Activated T-cell treated with anti-CD3 and anti-CD28 coated beads for 48 hours (primary cell): ENCODE results near the gene PPP3CB.
"Not testable (repeated sequence)": the region's sequence is repeated elsewhere in the genome, so short reads cannot be mapped to it uniquely, and the experiment has no call there.

Source experiments
- DNase-seq: peaks from one replicate; pipeline ENCODE4 v3.0.0-alpha.2; 2020; ENCODE audit warnings: low read depth

The PPP3CB gene

DNA sequence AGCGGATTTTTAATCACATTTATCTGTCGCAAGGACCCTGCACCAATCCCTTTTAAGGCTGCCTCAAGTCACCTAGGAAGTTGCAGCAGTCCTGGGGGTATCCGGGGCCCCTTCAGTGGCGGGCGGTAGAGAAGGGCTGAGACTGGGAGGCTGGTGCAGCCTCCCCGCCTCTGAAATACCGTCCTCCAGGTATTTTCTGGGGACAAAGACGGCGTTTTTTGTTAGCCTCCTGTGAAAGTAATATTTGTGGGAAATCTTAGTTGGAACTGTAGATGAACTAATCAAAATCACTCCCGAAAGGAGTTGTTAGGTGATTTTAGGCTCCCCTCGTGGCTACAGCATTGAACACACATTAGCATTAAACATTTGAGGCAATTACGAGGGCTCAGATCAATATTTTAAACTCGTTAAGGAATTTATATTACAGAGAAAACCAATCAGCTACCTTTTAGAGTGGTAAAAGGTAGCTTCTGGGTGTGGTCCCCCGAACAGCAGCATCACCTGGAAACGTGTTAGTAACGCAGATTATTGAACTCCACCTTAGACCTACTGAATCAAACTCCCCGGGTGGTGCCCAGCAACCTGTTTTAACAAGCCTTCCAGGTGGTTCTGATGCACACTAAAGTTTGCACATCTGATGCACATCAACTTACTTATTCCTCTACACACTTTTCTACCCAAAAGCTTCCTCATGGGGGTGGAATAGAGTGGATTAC lies 81.4 kb downstream of the PPP3CB start:
- DNase-seq, result no peak

DNA sequence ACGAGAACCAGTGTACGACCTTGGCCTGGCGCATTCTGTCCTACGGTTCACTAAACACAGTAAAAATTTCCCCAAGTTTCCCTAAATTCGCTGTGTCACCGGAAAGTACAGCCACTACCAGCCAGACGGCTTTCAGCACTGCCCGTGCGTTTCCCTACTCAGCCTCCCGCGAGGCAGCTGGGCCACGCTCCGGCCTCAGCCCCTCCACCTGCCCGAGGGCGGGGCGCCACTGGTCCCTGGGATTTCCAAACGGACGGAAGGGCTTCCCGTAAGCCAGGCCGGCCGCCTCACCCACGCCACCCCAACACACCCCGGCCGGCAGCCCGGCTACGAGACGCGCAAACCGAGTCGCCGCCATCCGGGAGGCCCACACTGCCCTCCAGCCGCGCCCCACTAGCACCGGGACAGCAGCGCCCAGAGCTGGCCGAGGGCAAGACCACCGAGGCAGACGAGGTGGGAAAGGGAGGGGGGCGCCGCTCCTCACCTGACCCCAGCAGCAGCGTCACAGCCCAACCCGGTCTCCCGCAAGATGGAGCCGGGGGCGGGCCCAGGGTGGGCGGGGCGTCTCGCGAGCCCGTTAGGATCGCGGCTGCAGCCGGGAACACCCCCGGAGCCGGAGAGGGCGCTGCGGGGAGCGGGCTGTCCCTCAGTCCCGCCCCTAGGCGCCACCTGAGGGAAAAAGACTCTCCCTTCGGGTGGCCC lies 82.1 kb downstream of the PPP3CB start, which contains the start of gene ANXA7:
Gene ANXA7, minus strand, starts transcription at position 531 of the 702 bp plus-strand sequence. CDS start 13,202 bp downstream, outside the sequence.
- DNase-seq, result peak; percentile 96

DNA sequence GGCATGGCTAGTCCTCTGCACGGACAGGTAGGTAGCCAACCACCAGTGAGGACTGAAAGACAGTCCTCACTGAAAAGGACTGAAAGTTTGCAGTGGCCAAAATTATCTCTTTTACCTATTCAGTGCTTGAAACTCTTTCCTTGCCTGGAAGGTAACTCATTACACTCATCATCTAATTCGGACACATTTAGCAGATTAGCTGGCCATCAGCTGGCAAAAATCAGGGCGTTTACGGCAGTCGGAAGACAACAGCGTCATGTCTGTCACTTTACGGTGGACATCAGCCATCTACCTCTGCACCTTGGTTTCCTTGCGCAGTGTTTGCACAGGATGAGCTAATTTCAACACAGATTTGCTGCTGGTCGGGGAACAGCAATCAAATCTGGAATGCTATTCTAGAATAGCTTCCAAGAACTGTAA lies 82.7 kb downstream of the PPP3CB start:
- peak; percentile 16 for DNase-seq

DNA sequence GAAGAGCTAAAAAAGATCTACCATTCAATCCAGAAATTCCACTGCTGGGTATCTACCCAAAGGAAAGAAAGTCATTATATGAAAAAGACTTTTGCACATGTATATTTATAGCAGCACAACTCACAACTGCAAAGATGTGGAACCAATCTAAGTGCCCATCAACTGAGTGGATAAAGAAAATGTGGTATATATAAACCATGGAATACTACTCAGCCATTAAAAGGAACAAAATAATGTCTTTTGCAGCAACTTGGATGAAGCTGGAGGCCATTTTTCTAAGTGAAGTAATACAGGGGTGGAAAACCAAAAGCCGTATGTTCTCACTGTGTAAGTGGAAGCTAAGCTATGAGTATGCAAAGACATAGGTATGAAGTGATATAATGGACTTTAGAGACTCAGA lies 84.9 kb downstream of the PPP3CB start:
- no peak for DNase-seq

DNA sequence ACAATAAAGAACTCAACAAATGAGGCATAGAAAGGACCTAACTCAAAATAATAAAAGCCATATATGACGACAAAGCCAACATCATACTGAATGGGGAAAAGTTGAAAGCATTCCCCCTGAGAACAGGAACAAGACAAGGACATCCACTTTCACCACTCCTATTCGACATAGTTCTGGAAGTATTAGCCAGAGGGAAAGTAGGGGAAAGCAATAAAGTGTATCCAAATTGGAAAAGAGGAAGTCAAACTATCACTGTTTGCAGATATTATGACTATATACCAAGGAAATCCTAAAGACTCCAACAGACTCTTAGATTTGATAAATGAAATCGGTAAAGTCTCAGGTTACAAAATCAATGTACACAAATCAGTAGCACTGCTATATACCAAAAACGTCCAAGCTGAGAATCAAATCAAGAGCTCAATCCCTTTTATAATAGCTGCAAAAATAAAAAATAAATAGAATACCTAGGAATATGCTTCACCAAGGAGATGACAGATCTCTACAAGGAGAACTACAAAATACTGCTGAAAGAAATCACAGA lies 86.8 kb downstream of the PPP3CB start:
- DNase-seq, result no peak

DNA sequence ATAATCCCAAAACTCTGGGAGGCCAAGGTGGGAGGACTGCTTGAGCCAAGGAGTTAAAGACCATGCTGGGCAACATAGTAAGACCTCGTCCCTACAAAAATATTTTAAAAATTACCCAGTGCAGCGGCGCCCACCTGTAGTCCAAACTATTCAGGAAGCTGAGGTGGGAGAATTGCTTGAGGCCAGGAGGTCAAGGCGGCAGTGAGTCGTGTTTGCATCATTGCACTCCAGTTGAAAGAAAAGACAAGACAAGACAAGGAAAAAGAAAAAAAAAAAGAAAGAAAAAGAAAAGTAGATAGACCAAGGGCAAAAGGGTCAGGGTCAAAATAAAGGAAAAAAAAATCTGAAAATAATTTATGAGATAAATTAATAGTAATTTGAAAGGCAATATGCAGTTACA lies 87.8 kb downstream of the PPP3CB start:
- no peak for DNase-seq

- DNase-seq, result no peak
Measured at GRCh38 chr10:73407495-73407894, 88.3 kb downstream of the PPP3CB start.

GRCh38 chr10:73406846-73407245 lies 89.0 kb downstream of the PPP3CB start:
- no peak for DNase-seq

DNA sequence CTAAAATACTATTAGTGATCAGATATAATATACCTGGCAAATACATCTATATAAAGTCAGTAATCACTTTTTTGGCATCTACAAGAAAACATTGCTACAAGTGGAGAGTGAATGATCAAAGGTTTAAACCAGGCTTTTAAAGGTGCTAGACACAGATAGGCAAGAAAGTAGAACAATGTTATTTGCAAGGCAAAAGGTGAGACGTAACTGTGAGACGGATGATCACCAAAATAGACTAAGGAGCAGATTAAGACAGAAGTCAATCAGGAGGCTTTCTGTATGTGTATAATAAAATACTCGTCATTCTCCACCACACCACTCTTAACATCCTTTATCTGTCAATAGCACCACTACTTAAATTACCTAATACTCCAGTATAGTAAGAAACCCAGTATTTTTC lies 90.3 kb downstream of the PPP3CB start:
- DNase-seq, result no peak

DNA sequence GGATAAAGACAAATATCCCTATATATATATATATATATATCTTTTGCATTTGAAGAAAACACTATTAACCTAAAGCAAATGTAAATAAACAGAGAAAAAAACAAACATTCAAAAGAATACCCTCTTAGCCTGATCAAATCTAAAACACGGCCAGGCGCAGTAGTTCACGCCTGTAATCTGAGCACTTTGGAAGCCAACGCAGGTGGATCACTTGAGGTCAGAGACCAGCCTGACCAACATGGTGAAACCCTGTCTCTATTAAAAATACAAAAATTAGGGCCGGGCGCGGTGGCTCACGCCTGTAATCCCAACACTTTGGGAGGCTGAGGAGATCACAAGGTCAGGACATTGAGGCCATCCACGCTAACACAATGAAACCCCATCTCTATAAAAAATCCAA lies 91.1 kb downstream of the PPP3CB start:
- DNase-seq, result no peak

GRCh38 chr10:73401636-73402035 lies 94.2 kb downstream of the PPP3CB start:
- no peak for DNase-seq

- no peak for DNase-seq
Measured at GRCh38 chr10:73399063-73399462, 96.8 kb downstream of the PPP3CB start.

DNA sequence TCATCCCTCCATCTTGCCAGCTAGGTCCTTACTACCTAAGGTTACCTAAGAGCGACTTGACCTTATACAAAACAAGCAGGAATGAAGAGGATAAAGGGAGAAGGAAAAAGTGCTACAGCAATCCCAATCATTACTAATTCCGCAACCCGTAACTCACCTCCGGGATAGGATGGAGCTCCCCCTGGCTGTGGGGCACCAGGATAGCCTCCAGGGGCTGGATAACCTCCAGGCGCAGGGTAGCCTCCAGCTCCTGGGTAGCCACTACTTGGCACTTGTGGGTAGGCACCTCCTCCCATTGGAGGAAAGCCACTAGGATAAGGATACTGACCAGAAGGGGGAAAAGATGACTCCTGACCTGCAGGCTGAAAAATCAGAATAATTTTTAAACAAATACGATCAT lies 97.8 kb downstream of the PPP3CB start:
- no peak for DNase-seq

- not testable (repeated sequence) for DNase-seq
Measured at GRCh38 chr10:73394325-73394724, 101.5 kb downstream of the PPP3CB start.

GRCh38 chr10:73388228-73388627 lies 107.6 kb downstream of the PPP3CB start:
- no peak for DNase-seq

DNA sequence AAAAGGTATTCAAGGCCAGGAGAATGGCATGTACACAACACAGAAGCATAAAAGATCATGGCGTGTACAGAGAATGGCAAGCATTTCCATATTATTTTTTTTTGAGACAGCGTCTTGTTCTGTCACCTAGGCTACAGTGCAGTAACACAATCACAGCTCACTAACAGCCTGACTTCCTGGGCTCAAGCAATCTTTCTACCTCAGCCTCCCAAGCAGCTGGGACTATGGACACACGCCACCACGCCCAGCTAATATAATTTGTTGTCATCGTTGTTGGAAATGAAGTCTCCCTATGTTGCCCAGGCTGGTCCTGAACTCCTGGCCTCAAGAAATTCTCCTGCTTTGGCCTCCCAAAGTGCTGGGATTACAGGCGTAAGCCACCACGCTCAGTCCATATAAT lies 109.2 kb downstream of the PPP3CB start:
- no peak for DNase-seq
